ENCODE results near the gene MEGF11. TPM values are rescaled to one million over a fixed set of nuclear protein-coding genes. Genes with fewer than 3 reads are reported as not detected.

The MEGF11 gene
- total RNA-seq, 3 donors from 2014 or later (not counting 1 experiment from before 2014, with no cell fraction given) = not detected

DNA sequence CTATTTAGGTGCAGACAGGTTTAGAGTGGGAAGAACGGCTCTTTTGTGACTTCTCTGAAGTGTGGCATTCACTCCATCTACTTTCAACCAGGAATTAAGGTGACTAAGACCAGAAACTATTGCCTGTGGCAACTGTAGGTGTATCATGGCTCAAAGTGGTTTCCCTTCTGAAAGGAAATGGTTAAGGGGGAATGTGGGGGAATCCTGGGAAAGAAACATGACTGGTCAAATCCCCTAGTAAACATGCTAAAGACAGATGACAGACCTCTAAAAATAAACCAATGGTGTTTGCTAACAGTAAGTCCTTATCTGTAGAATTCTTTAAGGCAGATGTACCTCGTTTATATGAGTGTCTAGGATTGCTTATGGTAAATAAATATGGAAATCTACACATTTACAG lies 56.9 kb downstream of the MEGF11 start:
- no peak overlapping the region for H3K27ac Mint-ChIP-seq
- Histone ChIP-seq H3K27ac (ENCODE audit: low read length) (no peak overlapping the region), H3K36me3 (ENCODE audit: control insufficient read depth, insufficient read depth, low read length) (no peaks in the 10 kb centered on the region), H3K9me3 (ENCODE audit: control insufficient read depth, insufficient read depth, low read length) (no peaks in the 10 kb centered on the region), H3K27me3 (ENCODE audit: control insufficient read depth, insufficient read depth, low read length) (no peaks in the 10 kb centered on the region), H3K4me3 (ENCODE audit: low read length) (no peak overlapping the region), H3K4me1 (ENCODE audit: control insufficient read depth, insufficient read depth, low read length) (no peaks in the 10 kb centered on the region)
- H3K27me3 Mint-ChIP-seq (ENCODE audit: low read depth in 2 of 2) = peaks cover 3 to 14% of the 10 kb centered on the region in 2 donors
- H3K9me3 Mint-ChIP-seq = no peaks in the 10 kb centered on the region
- TF ChIP-seq, protein P1, sequence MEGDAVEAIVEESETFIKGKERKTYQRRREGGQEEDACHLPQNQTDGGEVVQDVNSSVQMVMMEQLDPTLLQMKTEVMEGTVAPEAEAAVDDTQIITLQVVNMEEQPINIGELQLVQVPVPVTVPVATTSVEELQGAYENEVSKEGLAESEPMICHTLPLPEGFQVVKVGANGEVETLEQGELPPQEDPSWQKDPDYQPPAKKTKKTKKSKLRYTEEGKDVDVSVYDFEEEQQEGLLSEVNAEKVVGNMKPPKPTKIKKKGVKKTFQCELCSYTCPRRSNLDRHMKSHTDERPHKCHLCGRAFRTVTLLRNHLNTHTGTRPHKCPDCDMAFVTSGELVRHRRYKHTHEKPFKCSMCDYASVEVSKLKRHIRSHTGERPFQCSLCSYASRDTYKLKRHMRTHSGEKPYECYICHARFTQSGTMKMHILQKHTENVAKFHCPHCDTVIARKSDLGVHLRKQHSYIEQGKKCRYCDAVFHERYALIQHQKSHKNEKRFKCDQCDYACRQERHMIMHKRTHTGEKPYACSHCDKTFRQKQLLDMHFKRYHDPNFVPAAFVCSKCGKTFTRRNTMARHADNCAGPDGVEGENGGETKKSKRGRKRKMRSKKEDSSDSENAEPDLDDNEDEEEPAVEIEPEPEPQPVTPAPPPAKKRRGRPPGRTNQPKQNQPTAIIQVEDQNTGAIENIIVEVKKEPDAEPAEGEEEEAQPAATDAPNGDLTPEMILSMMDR (IDR thresholded peaks at IDR 0.05) = no peak
- H3K4me3 Mint-ChIP-seq = no peak overlapping the region
- no peaks in the 10 kb centered on the region for H3K36me3 Mint-ChIP-seq
- no CpG with 5 or more reads among the region's 2 CpGs for WGBS (ENCODE audit: insufficient coverage)
- intact Hi-C loops (cut with micrococcal nuclease) = no loop called here
- ATAC-seq = no peak
- no peak for DNase-seq
- no peaks in the 10 kb centered on the region for H3K4me1 Mint-ChIP-seq

DNA sequence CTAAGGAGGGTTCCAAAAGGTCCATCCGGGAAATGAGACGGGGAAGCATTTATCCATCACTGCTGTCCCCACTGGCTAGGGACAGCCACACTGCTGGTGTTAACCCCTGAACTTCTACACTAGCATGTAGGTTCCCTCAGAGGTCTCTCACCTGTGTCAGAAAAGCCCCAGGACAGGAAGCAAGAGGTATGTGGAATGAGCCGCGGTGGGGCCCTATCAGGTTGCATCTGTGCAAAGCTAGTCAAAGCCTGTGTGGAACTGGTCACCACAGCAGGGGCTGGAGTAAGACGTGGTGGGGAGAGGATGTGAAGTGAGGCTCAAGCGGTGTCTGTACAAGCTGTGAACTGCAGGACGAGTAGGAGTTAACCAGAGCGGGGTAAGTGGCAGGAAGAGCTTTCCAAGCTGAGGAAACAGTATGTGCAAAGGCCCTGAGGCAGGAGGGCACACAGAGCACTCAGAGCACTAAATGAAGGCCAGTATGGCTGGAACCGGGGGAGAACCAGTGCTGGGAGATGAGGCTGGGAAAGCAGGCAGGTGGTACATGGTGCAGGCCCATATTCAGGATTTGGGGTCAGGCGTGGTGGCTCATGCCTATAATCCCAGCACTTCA lies 57.8 kb downstream of the MEGF11 start:
- Histone ChIP-seq H3K9me3 (ENCODE audit: control insufficient read depth, insufficient read depth, low read length) (no peaks in the 10 kb centered on the region), H3K36me3 (ENCODE audit: control insufficient read depth, insufficient read depth, low read length) (no peaks in the 10 kb centered on the region), H3K4me3 (ENCODE audit: low read length) (no peak overlapping the region), H3K27me3 (ENCODE audit: control insufficient read depth, insufficient read depth, low read length) (no peaks in the 10 kb centered on the region), H3K27ac (ENCODE audit: low read length) (no peak overlapping the region), H3K4me1 (ENCODE audit: control insufficient read depth, insufficient read depth, low read length) (no peaks in the 10 kb centered on the region)
- Mint-ChIP-seq H3K36me3 (no peaks in the 10 kb centered on the region), H3K4me3 (no peak overlapping the region), H3K27me3 (ENCODE audit: low read depth in 2 of 2) (peaks cover 3 to 14% of the 10 kb centered on the region in 2 donors), H3K4me1 (no peaks in the 10 kb centered on the region), H3K27ac (no peak overlapping the region), H3K9me3 (no peaks in the 10 kb centered on the region)
- DNase-seq = no peak
- intact Hi-C loops (cut with micrococcal nuclease) = no loop called here
- no peak for ATAC-seq
- TF ChIP-seq, protein P1 (IDR thresholded peaks at IDR 0.05) = no peak
- 84% methylated on average over 10 of the region's 10 CpGs for WGBS (ENCODE audit: insufficient coverage)

DNA sequence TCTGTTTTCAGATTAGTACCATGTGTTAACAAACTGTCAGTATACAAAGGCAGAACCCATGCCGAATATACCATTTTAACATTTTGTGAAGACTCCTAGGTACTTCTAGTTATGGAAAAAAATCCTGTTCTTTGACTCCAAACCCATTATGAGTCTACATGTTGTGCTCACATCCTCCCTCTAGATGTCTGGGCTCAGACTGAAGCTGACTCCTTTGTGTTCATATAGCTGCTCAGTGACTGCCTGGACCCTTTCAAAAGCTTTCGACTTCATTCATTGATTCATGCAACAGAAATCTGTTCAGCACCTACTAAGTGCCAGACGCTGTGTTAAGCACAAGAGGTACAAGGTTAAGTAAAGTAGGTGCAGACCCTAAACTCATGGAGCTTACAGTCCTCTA lies 60.5 kb downstream of the MEGF11 start:
- H3K4me1 ChIP-seq (ENCODE audit: control insufficient read depth, insufficient read depth, low read length) = no peaks in the 10 kb centered on the region
- H3K36me3 ChIP-seq (ENCODE audit: control insufficient read depth, insufficient read depth, low read length) = no peaks in the 10 kb centered on the region
- no peak overlapping the region for H3K27ac Mint-ChIP-seq
- TF ChIP-seq, protein P1 (IDR thresholded peaks at IDR 0.05) = no peak
- no peaks in the 10 kb centered on the region for H3K4me1 Mint-ChIP-seq
- H3K4me3 Mint-ChIP-seq = no peak overlapping the region
- H3K27me3 ChIP-seq (ENCODE audit: control insufficient read depth, insufficient read depth, low read length) = no peaks in the 10 kb centered on the region
- no peak overlapping the region for H3K4me3 ChIP-seq (ENCODE audit: low read length)
- 97% methylated on average over 3 of the region's 3 CpGs for WGBS (ENCODE audit: insufficient coverage)
- no peaks in the 10 kb centered on the region for H3K9me3 ChIP-seq (ENCODE audit: control insufficient read depth, insufficient read depth, low read length)
- no peak for ATAC-seq
- no peaks in the 10 kb centered on the region for H3K9me3 Mint-ChIP-seq
- DNase-seq = no peak
- H3K27ac ChIP-seq (ENCODE audit: low read length) = no peak overlapping the region
- H3K27me3 Mint-ChIP-seq (ENCODE audit: low read depth in 2 of 2) = peaks cover 7 to 14% of the 10 kb centered on the region in 2 donors
- intact Hi-C loops (cut with micrococcal nuclease) = no loop called here
- H3K36me3 Mint-ChIP-seq = no peaks in the 10 kb centered on the region

DNA sequence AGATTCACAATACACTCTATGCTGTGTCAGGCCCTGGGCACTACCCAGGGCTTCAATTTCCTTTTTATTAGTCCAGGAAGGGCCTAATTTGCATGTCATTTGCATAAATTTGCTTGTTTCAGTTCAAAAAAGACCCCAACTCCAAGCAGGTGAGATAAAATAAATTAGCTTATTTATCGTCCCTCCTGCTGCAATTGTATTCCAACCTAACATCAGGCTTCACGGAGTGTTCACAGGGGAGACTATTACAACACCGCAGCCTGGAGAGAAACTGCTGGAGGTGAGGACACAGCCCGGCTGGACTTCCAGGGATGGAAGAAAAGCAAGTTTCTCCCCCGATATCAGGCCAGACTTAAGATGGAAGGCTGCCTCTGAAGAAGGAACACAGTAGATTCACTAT lies 62.8 kb downstream of the MEGF11 start:
- no peaks in the 10 kb centered on the region for H3K9me3 Mint-ChIP-seq
- intact Hi-C loops (cut with micrococcal nuclease) = no loop called here
- H3K4me3 Mint-ChIP-seq = no peak overlapping the region
- no peaks in the 10 kb centered on the region for H3K4me1 ChIP-seq (ENCODE audit: control insufficient read depth, insufficient read depth, low read length)
- no peaks in the 10 kb centered on the region for H3K9me3 ChIP-seq (ENCODE audit: control insufficient read depth, insufficient read depth, low read length)
- no peaks in the 10 kb centered on the region for H3K4me1 Mint-ChIP-seq
- no peaks in the 10 kb centered on the region for H3K36me3 Mint-ChIP-seq
- ATAC-seq (no peak), DNase-seq (no peak)
- H3K4me3 ChIP-seq (ENCODE audit: low read length) = no peak overlapping the region
- H3K27me3 ChIP-seq (ENCODE audit: control insufficient read depth, insufficient read depth, low read length) = no peaks in the 10 kb centered on the region
- TF ChIP-seq, protein P1 (IDR thresholded peaks at IDR 0.05) = no peak
- no peaks in the 10 kb centered on the region for H3K36me3 ChIP-seq (ENCODE audit: control insufficient read depth, insufficient read depth, low read length)
- WGBS (ENCODE audit: insufficient coverage) = 73% methylated on average over 5 of the region's 5 CpGs
- no peak overlapping the region for H3K27ac Mint-ChIP-seq
- H3K27me3 Mint-ChIP-seq (ENCODE audit: low read depth in 2 of 2) = peaks cover 7 to 15% of the 10 kb centered on the region in 2 donors
- no peak overlapping the region for H3K27ac ChIP-seq (ENCODE audit: low read length)
